Gastroesophageal sphincter (tissue), 3 donors: ENCODE data around the gene TMX4.

Source experiments
- CTCF ChIP-seq, 4 experiments: fragments of 200-600 bp in 2 of 4; fragments of 450-650 bp in 2 of 4; sonication (generic) in 1 of 4; IDR thresholded peaks; one replicate each; pipeline ENCODE4 v1.5.1; 2017 to 2019; ENCODE audit warnings: antibody characterized with exemption in 4 of 4, mild to moderate bottlenecking in 2 of 4, moderate library complexity in 2 of 4
- EP300 ChIP-seq: sonication (generic); formaldehyde crosslinking; IDR thresholded peaks from one replicate; pipeline ENCODE4 v1.6.1; 2017; ENCODE audit warnings: antibody characterized with exemption, mild to moderate bottlenecking
- POLR2A ChIP-seq, 2 donors: fragments of 450-650 bp; IDR thresholded peaks; one replicate each; pipeline ENCODE4 v1.6.1; 2017; ENCODE audit warnings: antibody characterized with exemption in 2 of 2, mild to moderate bottlenecking in 2 of 2, moderate library complexity in 1 of 2
- POLR2AphosphoS5 ChIP-seq: sonication (generic); formaldehyde crosslinking; IDR thresholded peaks from one replicate; pipeline ENCODE4 v1.6.1; 2017; ENCODE audit warnings: antibody characterized with exemption

GRCh38 chr20:7937328-7937727 is 82.2 kb downstream of the TMX4 start:
- TF ChIP-seq CTCF (IDR thresholded peaks at IDR 0.05), result no peak
- no peak for TF ChIP-seq POLR2AphosphoS5
- no peak for TF ChIP-seq POLR2A (IDR thresholded peaks at IDR 0.05)
- no peak for TF ChIP-seq EP300
